K562 (cell line): ENCODE results near the gene TMEM39B. TPM values are rescaled to one million over a fixed set of nuclear protein-coding genes. Genes with fewer than 3 reads are reported as not detected.
A peak's percentile ranks its signal among the peaks of the same experiment; 100 is the strongest.

Experiments used
- DEAF1 ChIP-seq: fragments of 450-650 bp; formaldehyde crosslinking; IDR thresholded peaks from 2 replicates; pipeline ENCODE4 v1.4.0; 2020; ENCODE audit warnings: mild to moderate bottlenecking, moderate library complexity
- E4F1 ChIP-seq: fragments of 250-450 bp; sonication (Bioruptor Pico); IDR thresholded peaks from 2 replicates; pipeline ENCODE4 v1.5.0; 2021; ENCODE audit warnings: mild to moderate bottlenecking, borderline replicate concordance
- MXI1 ChIP-seq: IDR thresholded peaks from 2 replicates; pipeline ENCODE4 v1.6.1; 2011; ENCODE audit warnings: low read depth, mild to moderate bottlenecking, improper control_type of control experiment, low read length
- PTTG1 ChIP-seq: fragments of 450-650 bp; IDR thresholded peaks from 2 replicates; pipeline ENCODE4 v1.6.1; 2016; ENCODE audit warnings: low read depth, mild to moderate bottlenecking, missing genetic modification characterization, missing compliant biosample characterization
- RFX7 ChIP-seq: fragments of 250-450 bp; sonication (Bioruptor Pico); IDR thresholded peaks from 2 replicates; pipeline ENCODE4 v1.5.1; 2021; ENCODE audit warnings: mild to moderate bottlenecking
- polyA plus RNA-seq, 8 experiments: library from polyadenylated mRNA; depleted of rRNA in 4 of 8; stranded (reverse) in 5 of 8; unstranded in 3 of 8; fragments of >200 nt; fragmentation: Nextera tagmentation in 2 of 8; fragmentation: Illumina TruSeq in 1 of 8; extraction: Ambion mirVana in 2 of 8; extraction: Trizol in 1 of 8; gene quantifications; 2 replicates each; pipeline versions ENCODE4 v1.2.1 to v1.2.3, GENCODE V29; 2011 to 2014; ENCODE audit warnings: inconsistent platforms in 1 of 8, missing spikeins in 1 of 8
- total RNA-seq, 7 experiments: library from RNA; depleted of rRNA in 6 of 7; stranded (reverse); fragments of >200 nt in 6 of 7; fragmentation: Illumina TruSeq in 2 of 7; extraction: Trizol in 2 of 7; gene quantifications; 2 replicates each; pipeline versions ENCODE4 v1.2.1 to v1.2.3, GENCODE V29; 2011 to 2021; ENCODE audit warnings: low replicate concordance in 1 of 7

TMEM39B gene
- total and polyA plus RNA-seq, 9 of the 15 experiments (the other 6 are each of a cell fraction or from before 2014, with no cell fraction given) = 0.92 to 28.5 (median 9.7) TPM

DNA sequence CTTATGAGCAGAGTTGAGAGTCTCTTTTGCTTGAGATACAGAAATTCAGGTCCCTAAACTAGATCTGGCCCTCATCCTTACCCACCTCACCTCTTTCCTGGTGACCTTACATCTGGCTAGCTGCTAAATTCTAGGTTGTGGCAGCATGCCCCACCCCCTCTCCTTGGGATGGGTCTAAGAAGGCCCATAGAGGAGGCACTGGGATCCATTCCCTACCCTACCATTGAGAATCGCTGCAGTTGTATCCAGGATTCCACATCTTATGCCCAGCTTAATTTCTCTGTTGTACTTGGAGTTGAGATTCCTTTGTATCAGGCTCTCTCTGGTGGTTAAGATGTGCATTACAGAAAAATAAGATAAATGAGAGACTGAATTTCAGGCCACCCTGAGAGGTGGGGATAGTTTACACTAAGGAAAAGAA is 9.5 kb upstream of the TMEM39B start (continued):
- TF ChIP-seq DEAF1 (CRISPR knock-in tag) (peak; percentile 72), MXI1 (no peak), PTTG1 (tag) (no peak), E4F1 (CRISPR knock-in tag) (no peak), RFX7 (CRISPR knock-in tag) (no peak)
- TF ChIP-seq, all 486 proteins: peak for 22
